HCT116 (cell line): ENCODE measurements around the gene CRIM1. TPM values are rescaled to one million over a fixed set of nuclear protein-coding genes. Genes with fewer than 3 reads are reported as not detected.
A peak's percentile ranks its signal among the peaks of the same experiment; 100 is the strongest.

Source experiments
- ATAC-seq: fragments of 200-7000 bp; cut with Tn5 transposase; 2 replicates; pipeline ENCODE4 v1.9.1; 2020; ENCODE audit warnings: mild to moderate bottlenecking, moderate library complexity
- BruUV-seq: library from RNA; stranded (reverse); fragments of 400-500 nt; replicated peaks from 2 replicates; lab custom pipeline; 2021; lab: Mats Ljungman, UMichigan
- CTCF ChIA-PET: fragments of 300-600 bp; sonication (Branson Sonifier 250); formaldehyde crosslinking; loops from one replicate; lab custom pipeline; 2021; ENCODE audit warnings: antibody characterized with exemption; lab: Charles Lee
- POLR2A ChIA-PET: fragments of 300-600, 350-600 bp; sonication (Branson Sonifier 250); formaldehyde crosslinking; loops from one replicate; lab custom pipeline; 2021; ENCODE audit warnings: antibody characterized with exemption; lab: Charles Lee
- RAD21 ChIA-PET, 2 experiments: fragments of 300-600 bp; sonication (Branson Sonifier 250); formaldehyde crosslinking; loops; one replicate each; lab custom pipeline; 2023; ENCODE audit warnings: low total read pairs in 2 of 2; ENCODE audit not compliant: uncharacterized antibody in 2 of 2, unreplicated experiment in 2 of 2, low non-redundant PET in 1 of 2; lab: Charles Lee
- DNase-seq: peaks from one replicate; pipeline ENCODE4 v3.0.0-alpha.2; 2010; ENCODE audit warnings: low read depth, low spot score
- H2AFZ ChIP-seq: fragments of 200-600 bp; shearing (Covaris generic), sonication (generic); 2 replicates; pipeline ENCODE4 v1.6.1; 2017; ENCODE audit warnings: low read depth, mixed run types, mixed read lengths, antibody characterized with exemption, low read length; ENCODE audit not compliant: poor library complexity, severe bottlenecking
- H3K27ac ChIP-seq: 2 replicates; pipeline ENCODE4 v1.5.1; 2012; ENCODE audit warnings: low read depth, low read length
- H3K27me3 ChIP-seq: fragments of 200-600 bp; sonication (generic); 2 replicates; pipeline ENCODE4 v1.6.1; 2016; ENCODE audit warnings: mixed run types, low read length, mixed read lengths; ENCODE audit not compliant: insufficient read depth
- H3K36me3 ChIP-seq, 2 experiments: fragments of 200-500 bp in 1 of 2; fragments of 200-600 bp in 1 of 2; sonication (Bioruptor generic) in 1 of 2; sonication (generic) in 1 of 2; 2 replicates each; pipeline versions ENCODE4 v1.5.1 to v1.6.1; 2014 to 2016; ENCODE audit warnings: low read length in 2 of 2, inconsistent platforms in 1 of 2, mixed read lengths in 1 of 2, mixed run types in 1 of 2; ENCODE audit not compliant: insufficient read depth in 2 of 2, control insufficient read depth in 1 of 2
- H3K4me1 ChIP-seq, 2 experiments: fragments of 200-600 bp in 1 of 2; sonication (generic) in 1 of 2; 2 replicates each; pipeline versions ENCODE4 v1.5.1 to v1.6.1; 2012 to 2017; ENCODE audit warnings: low read length in 2 of 2, inconsistent platforms in 1 of 2, mild to moderate bottlenecking in 1 of 2, mixed read lengths in 1 of 2, mixed run types in 1 of 2, moderate library complexity in 1 of 2; ENCODE audit not compliant: insufficient read depth in 2 of 2, control insufficient read depth in 1 of 2
- H3K4me2 ChIP-seq: fragments of 200-600 bp; sonication (generic); 2 replicates; pipeline ENCODE4 v1.6.1; 2017; ENCODE audit warnings: mixed run types, low read length, mixed read lengths
- H3K4me3 ChIP-seq, 2 experiments: fragments of 200-600 bp in 1 of 2; sonication (generic) in 1 of 2; replicated peaks in 1 of 2; 2 replicates each; pipeline ENCODE4 v1.5.1; 2011 to 2016; ENCODE audit warnings: low read length in 2 of 2, control low read depth in 1 of 2, low read depth in 1 of 2, mild to moderate bottlenecking in 1 of 2, mixed read lengths in 1 of 2, mixed run types in 1 of 2
- H3K79me2 ChIP-seq: fragments of 200-600 bp; sonication (generic); 2 replicates; pipeline ENCODE4 v1.6.1; 2017; ENCODE audit warnings: mild to moderate bottlenecking, mixed run types, low read length, moderate library complexity, mixed read lengths; ENCODE audit not compliant: insufficient read depth
- H3K9ac ChIP-seq: fragments of 200-600 bp; sonication (generic); 2 replicates; pipeline ENCODE4 v1.6.1; 2016; ENCODE audit warnings: low read length, mixed read lengths
- H3K9me2 ChIP-seq: fragments of 200-600 bp; sonication (generic), shearing (Covaris generic); 2 replicates; pipeline ENCODE4 v1.6.1; 2017; ENCODE audit warnings: mixed run types, mild to moderate bottlenecking, moderate library complexity; ENCODE audit not compliant: insufficient read depth
- H3K9me3 ChIP-seq, 2 experiments: fragments of 200-500 bp in 1 of 2; fragments of 200-600 bp in 1 of 2; sonication (Bioruptor generic) in 1 of 2; sonication (generic) in 1 of 2; 2 replicates each; pipeline ENCODE4 v1.6.1; 2014 to 2017; ENCODE audit warnings: low read length in 2 of 2, mixed read lengths in 2 of 2, inconsistent platforms in 1 of 2, low read depth in 1 of 2, mild to moderate bottlenecking in 1 of 2, mixed run types in 1 of 2, moderate library complexity in 1 of 2; ENCODE audit not compliant: control insufficient read depth in 1 of 2, insufficient read depth in 1 of 2
- H4K20me1 ChIP-seq: fragments of 200-600 bp; sonication (generic), shearing (Covaris generic); 2 replicates; pipeline ENCODE4 v1.6.1; 2017; ENCODE audit warnings: mixed run types, mild to moderate bottlenecking, moderate library complexity; ENCODE audit not compliant: insufficient read depth
- ATF3 ChIP-seq: IDR thresholded peaks from 2 replicates; pipeline ENCODE4 v1.6.1; 2012
- CBX3 ChIP-seq: IDR thresholded peaks from 2 replicates; pipeline ENCODE4 v1.6.1; 2012; ENCODE audit warnings: low read depth
- CEBPB ChIP-seq: IDR thresholded peaks from 2 replicates; pipeline ENCODE4 v1.6.1; 2012; ENCODE audit warnings: low read depth
- CTCF ChIP-seq, 3 experiments: fragments of 200-600 bp in 1 of 3; sonication (generic) in 1 of 3; IDR thresholded peaks in 2 of 3; conservative IDR thresholded peaks in 1 of 3; 2 replicates each; pipeline ENCODE4 v1.5.1; 2012 to 2017; ENCODE audit warnings: low read depth in 2 of 3, low read length in 2 of 3, antibody characterized with exemption in 1 of 3, borderline replicate concordance in 1 of 3, control low read depth in 1 of 3, mild to moderate bottlenecking in 1 of 3, mixed read lengths in 1 of 3, mixed run types in 1 of 3, moderate library complexity in 1 of 3; ENCODE audit not compliant: insufficient read depth in 1 of 3
- EGR1 ChIP-seq: IDR thresholded peaks from 2 replicates; pipeline ENCODE4 v1.6.1; 2012; ENCODE audit warnings: low read depth
- EZH2 ChIP-seq: fragments of 200-600 bp; sonication (generic); IDR thresholded peaks from 2 replicates; pipeline ENCODE4 v1.6.1; 2017; ENCODE audit warnings: antibody characterized with exemption, mixed run types
- EZH2phosphoT487 ChIP-seq: fragments of 200-600 bp; IDR thresholded peaks from 2 replicates; pipeline ENCODE4 v1.6.1; 2018; ENCODE audit warnings: antibody characterized with exemption, borderline replicate concordance
- FOSL1 ChIP-seq: IDR thresholded peaks from 2 replicates; pipeline ENCODE4 v1.6.1; 2012; ENCODE audit warnings: low read depth
- JUND ChIP-seq: IDR thresholded peaks from 2 replicates; pipeline ENCODE4 v1.6.1; 2012
- MAX ChIP-seq: IDR thresholded peaks from 2 replicates; pipeline ENCODE4 v1.6.1; 2012
- POLR2A ChIP-seq: IDR thresholded peaks from 2 replicates; pipeline ENCODE4 v1.7.0; 2011; ENCODE audit warnings: borderline replicate concordance; ENCODE audit not compliant: insufficient read depth, insufficient read length; ENCODE audit errors: extremely low read depth
- POLR2AphosphoS5 ChIP-seq: IDR thresholded peaks from 2 replicates; pipeline ENCODE4 v1.6.1; 2011; ENCODE audit warnings: mild to moderate bottlenecking, low read depth, low read length, moderate library complexity
- RAD21 ChIP-seq: IDR thresholded peaks from 2 replicates; pipeline ENCODE4 v1.6.1; 2012; ENCODE audit warnings: low read depth, mild to moderate bottlenecking
- REST ChIP-seq: IDR thresholded peaks from 2 replicates; pipeline ENCODE4 v1.6.1; 2012; ENCODE audit warnings: low read depth
- SIN3A ChIP-seq: IDR thresholded peaks from 2 replicates; pipeline ENCODE4 v1.6.1; 2012; ENCODE audit warnings: low read depth
- SP1 ChIP-seq: IDR thresholded peaks from 2 replicates; pipeline ENCODE4 v1.6.1; 2012; ENCODE audit warnings: low read depth
- SRF ChIP-seq: IDR thresholded peaks from 2 replicates; pipeline ENCODE4 v1.6.1; 2012; ENCODE audit warnings: low read depth
- TCF7L2 ChIP-seq: IDR thresholded peaks from 2 replicates; pipeline ENCODE4 v1.7.0; 2011; ENCODE audit warnings: borderline replicate concordance, inconsistent platforms; ENCODE audit not compliant: insufficient read depth, insufficient read length; ENCODE audit errors: extremely low read depth
- ZNF274 ChIP-seq: fragments of 200-500 bp; sonication (Bioruptor generic); IDR thresholded peaks from 2 replicates; pipeline ENCODE4 v1.6.1; 2014; ENCODE audit warnings: mild to moderate bottlenecking, low read depth, low read length, inconsistent platforms
- intact Hi-C: fragments of 100-400 bp; cut with micrococcal nuclease; formaldehyde crosslinking; loops from 2 replicates; pipeline ENCODE4 v1.10.0; 2022
- total RNA-seq: library from RNA; stranded (reverse); gene quantifications from one replicate; pipeline ENCODE4 v1.2.1, GENCODE V29; 2021; ENCODE audit not compliant: unreplicated experiment

Gene CRIM1
- total RNA-seq, 1 experiment from 2014 or later: 27.2 TPM

- no peak for TF ChIP-seq CEBPB
Measured at GRCh38 chr2:36370281-36370680, 14.7 kb downstream of the CRIM1 start (continued).

GRCh38 chr2:36371070-36371874 lies 15.7 kb downstream of the CRIM1 start:
- no peaks in the 10 kb centered on the region for H3K9me3 ChIP-seq
- peaks cover 82 to 100% of the 10 kb centered on the region in 2 experiments for H3K4me1 ChIP-seq
- ChIA-PET RAD21 (no interaction called here), POLR2A (no interaction called here), CTCF (interaction anchor here (1.4 to 2.5 kb wide), 4 partner anchors 13 to 399 kb away, joined by 3 to 9 read pairs (median 6); no protein-coding TSS in a partner anchor)
- no peak for TF ChIP-seq EZH2phosphoT487
- TF ChIP-seq FOSL1: no peak
- no peak for TF ChIP-seq POLR2AphosphoS5
- TF ChIP-seq SP1: 0 out of 2 replicates have a peak, but pooled peaks have one; percentile 7
- no peak for TF ChIP-seq RAD21
- peak; percentile 69; the same call in 1 of the 2 replicates for TF ChIP-seq EGR1
- no peak for TF ChIP-seq SIN3A
- TF ChIP-seq ATF3: no peak
- no peak for TF ChIP-seq TCF7L2
- peak; percentile 70 for TF ChIP-seq SRF
- TF ChIP-seq POLR2A: no peak
- no peak for TF ChIP-seq CTCF (IDR thresholded peaks at IDR 0.05 in 2 of 3, conservative IDR thresholded peaks at IDR 0.05 in 1 of 3; ENCODE audit: borderline replicate concordance in 1 of 3, insufficient read depth in 1 of 3, low read depth in 2 of 3, low read length in 2 of 3)
- no peak for TF ChIP-seq CBX3
- no peak for TF ChIP-seq JUND
- TF ChIP-seq ZNF274: no peak
- TF ChIP-seq REST: no peak
- no peak for TF ChIP-seq EZH2
- no peak for TF ChIP-seq MAX
- no peak overlapping the region for H2AFZ ChIP-seq
- H3K4me2 ChIP-seq: peak overlapping the region; percentile 87
- BruUV-seq: no TSS peak
- H3K4me3 ChIP-seq: peak overlapping the region; percentile 27 to 54
- ATAC-seq (peak; percentile 53), DNase-seq (no peak)
- H3K79me2 ChIP-seq: peaks cover 97% of the 10 kb centered on the region
- H3K27ac ChIP-seq: peak overlapping the region; percentile 64
- no peaks in the 10 kb centered on the region for H3K27me3 ChIP-seq
- peak overlapping the region; percentile 49 for H3K9ac ChIP-seq
- intact Hi-C loops: no loop called here
- H3K9me2 ChIP-seq: no peaks in the 10 kb centered on the region
- H3K36me3 ChIP-seq: no peaks in the 10 kb centered on the region
- no peaks in the 10 kb centered on the region for H4K20me1 ChIP-seq
